T-helper 2 cell (primary cell): ENCODE results near the gene ZKSCAN4.

ENCODE experiments used
- DNase-seq, 5 experiments: peaks; one replicate each; pipeline versions ENCODE4 v3.0.0 to v3.0.0-alpha.2; 2012 to 2022

Gene ZKSCAN4

DNA sequence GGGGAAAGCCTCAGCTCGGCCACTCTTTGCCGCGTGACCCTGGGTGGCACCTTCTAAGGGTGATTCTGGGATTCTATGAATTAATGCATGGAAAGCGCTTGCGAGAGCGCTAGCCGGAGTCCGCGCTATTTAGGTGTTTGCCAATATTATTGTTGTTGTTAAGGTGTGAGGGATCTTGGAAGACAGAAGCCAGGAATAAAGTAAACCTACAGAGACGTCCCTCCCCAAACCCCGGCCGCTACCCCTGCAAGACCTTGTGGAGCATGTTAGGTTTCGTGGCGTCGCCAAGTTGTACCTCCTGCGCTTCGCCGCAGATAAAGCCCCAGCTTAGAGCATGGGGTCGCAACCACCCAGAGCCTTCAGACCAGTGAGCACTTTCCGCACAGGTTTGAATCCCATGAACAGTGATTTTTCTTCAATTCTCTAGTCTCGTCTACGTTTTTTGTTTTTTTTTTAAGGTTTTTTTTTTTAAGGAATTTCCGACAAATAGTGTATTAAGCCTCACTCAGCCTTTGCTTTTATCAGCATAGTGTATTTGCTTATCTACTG lies 43.9 kb downstream of the ZKSCAN4 start:
- DNase-seq, result no peak

DNA sequence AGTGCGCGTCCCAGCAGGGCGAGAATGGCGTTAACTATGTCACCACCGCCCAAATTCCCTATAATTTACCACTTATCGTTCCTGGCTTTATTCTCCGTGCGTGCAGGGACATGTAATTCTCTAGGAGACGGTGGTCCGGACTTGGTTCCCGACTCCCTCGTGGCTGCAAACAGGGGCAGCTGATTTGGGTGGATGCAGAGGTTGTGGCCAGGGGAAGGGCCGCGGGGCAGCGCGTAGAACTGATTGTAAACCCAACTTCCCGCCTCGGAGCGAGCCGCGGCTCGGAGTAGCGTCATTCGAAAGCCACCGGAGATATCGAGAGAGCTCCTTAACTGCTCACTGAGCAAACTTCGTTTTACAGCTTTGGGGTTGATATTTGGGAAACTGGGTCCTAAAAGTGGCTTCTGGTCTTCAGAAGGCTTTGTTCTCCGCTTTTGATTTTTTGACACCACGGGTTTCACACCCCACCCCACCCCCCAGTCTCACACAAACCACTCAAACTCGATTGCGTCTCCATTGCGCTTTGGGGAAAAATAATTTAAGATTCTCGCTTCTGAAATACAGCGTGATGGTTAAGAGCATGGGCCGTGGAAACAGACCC lies 44.5 kb downstream of the ZKSCAN4 start:
- peak in 1 of 5 experiments; percentile 51 for DNase-seq

DNA sequence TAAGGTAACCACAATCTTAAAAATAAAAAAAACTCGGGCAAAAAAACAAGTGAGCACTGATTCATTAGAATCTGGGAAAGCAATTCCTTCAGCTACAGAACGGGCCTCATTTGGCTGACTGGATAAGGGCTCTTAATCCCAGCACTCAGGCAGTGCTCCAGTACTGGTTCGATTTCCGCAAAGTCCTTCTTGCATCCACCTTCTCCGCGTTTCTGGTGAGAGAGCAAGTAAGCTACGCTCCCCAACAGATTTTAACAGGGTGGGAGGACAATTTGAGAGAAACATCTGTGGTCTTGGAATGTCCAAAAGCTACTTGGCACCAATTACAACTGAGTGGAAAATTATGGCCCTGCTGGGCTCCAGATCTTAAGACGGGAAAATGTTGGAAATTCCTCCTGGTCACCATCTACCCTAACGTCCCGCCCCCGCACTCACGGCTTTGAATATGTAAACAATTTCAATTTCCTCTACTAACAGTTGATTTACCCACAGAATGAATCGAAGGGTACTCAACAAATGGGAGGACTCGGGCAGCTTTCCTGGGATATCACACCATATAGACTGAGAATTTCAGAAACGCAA lies 45.0 kb downstream of the ZKSCAN4 start:
- no peak for DNase-seq

DNA sequence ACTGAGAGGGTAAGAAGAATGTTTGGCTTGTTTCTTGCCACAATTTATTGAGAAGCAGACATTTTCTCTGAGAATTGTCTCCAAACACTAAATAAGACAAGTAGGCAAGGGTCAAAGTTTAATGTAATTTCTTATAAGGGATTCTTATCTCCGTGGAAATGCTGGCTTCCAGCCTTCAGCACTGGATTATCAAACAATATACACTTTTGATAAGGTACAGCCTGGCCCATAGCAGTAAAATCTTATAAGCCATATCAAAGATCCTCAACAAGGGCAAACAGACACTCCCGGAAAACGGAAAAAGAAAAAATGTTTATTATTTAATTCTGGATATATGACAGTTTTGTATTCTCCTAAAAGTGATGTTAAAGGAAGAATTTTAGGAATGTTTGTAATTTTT lies 45.5 kb downstream of the ZKSCAN4 start:
- DNase-seq, result no peak

DNA sequence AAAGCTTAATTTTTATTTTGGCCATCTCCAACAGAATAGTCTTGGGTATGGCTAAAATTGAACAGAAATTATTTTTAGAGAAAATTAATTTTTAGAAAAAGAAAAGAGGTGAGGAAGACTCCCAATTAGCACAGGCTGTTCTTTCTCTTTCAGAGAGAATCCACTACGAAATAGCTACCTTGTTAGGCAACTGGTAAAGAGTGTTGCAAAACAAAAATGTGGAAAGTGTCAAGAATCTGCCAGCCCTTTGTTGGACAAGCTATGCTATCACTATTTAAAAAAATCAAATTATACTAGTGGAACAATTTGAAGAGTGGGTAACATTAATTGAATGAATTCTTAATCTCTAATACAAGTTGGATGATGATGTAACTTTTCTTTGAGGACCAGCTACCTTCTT lies 46.2 kb downstream of the ZKSCAN4 start:
- DNase-seq, result no peak

DNA sequence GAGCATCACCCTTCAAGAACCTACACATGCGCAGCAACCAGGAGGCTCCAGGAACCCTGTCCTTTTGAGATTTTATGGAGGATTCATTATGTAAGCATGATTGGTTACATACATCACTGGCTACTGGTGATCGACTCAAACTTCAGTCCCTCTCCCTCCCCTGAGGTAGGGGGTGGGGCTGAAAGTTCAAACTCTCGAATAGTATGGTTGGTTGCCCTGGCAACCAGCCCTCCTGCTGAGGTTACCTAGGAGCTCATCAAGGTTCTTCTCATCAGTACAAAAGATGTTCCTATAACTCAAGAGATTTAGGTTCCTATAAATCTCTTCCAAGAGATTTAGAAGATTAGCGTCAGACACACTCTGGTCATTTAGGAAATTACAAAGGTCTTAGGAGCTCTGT lies 48.9 kb downstream of the ZKSCAN4 start:
- DNase-seq, result no peak

DNA sequence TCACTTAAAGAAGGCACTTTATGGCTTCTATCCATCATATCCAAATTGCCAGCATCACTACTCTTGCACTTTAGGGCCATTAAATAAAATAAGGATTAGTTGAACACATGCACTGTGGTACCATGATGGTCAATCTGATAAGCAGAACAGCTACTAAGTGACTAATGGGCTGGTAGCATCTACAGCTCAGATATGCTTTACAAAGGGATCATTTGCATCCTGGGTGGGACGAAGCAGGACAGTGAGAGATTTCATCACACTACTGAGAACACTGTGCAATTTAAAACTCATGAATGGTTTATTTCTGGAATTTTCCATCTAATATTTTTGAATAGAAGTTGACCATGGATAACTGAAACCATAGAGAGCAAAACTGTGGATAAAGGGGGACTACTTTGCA lies 52.0 kb downstream of the ZKSCAN4 start:
- no peak for DNase-seq
